Vein endothelial cell (primary cell): ENCODE results near the gene CA6. TPM values are rescaled to one million over a fixed set of nuclear protein-coding genes. Genes with fewer than 3 reads are reported as not detected.

Source experiments
- small RNA-seq: library from RNA; depleted of rRNA; stranded (forward); fragments of <200 nt; gene quantifications from one replicate; pipeline ENCODE3, GENCODE V24; 2012
- total RNA-seq: library from RNA; depleted of rRNA; stranded (reverse); fragments of >200 nt; gene quantifications from 2 replicates; pipeline ENCODE4 v1.2.3, GENCODE V29; 2012

Gene CA6
- not detected in 2 replicates for total RNA-seq

DNA sequence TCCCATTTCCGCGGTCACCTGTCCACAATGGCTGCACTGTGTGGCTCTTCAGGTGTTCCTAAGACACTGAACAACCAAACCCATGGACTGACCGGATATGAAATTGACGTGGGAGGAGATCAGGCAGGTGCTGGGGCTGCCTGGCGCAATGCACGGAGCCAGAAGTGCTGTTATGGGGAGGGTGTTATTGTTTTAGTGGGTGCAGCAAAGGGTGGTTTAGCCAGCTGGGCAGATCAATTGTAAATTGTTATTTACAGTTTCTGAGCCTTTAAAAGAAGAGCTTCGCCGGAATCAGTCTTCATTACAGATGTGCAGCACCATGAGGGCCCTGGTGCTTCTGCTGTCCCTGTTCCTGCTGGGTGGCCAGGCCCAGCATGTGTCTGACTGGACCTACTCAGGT is at the start of gene CA6:
CA6 (plus strand) TSS at position 301 of the 400 bp plus-strand sequence; CDS start at position 320, 19 bp downstream.

Small RNA genes lying within 50 kb of the gene (small RNA-seq; reads per million reads assigned to genes)
- gene AL139415.2 = not detected
- gene RN7SL451P = not detected

Other genes with a start within 250 kb of the CA6 start
- 55.6 and 56.8 TPM in 2 replicates for gene RERE, start 128.2 kb upstream of the CA6 start, total RNA-seq
- 1,929 and 2,003 TPM in 2 replicates for gene ENO1, start 67.2 kb upstream of the CA6 start, total RNA-seq
- not detected in 2 replicates for gene SLC2A7, start 80.6 kb downstream of the CA6 start, total RNA-seq
- gene SLC2A5, start 123.8 kb downstream of the CA6 start, total RNA-seq = under 0.01 and 0.33 TPM in 2 replicates
- 3.9 and 4.9 TPM in 2 replicates for gene GPR157, start 183.2 kb downstream of the CA6 start, total RNA-seq